ENCODE data around the gene PDE4D.

PDE4D gene

GRCh38 chr5:59746241-59746765 is 147.2 kb downstream of the PDE4D start:
- in situ Hi-C loops (cut with HindIII; ENCODE audit: low sequenced_read_pairs) = no loop called here

- in situ Hi-C loops (cut with HindIII; ENCODE audit: low sequenced_read_pairs) = no loop called here
These were observed 148.1 kb downstream of the PDE4D start for GRCh38 chr5:59745415-59745863.

- in situ Hi-C loops (cut with HindIII; ENCODE audit: low sequenced_read_pairs) = no loop called here
These were observed 149.0 kb downstream of the PDE4D start for GRCh38 chr5:59744531-59744992.

GRCh38 chr5:59741599-59741998 is 151.9 kb downstream of the PDE4D start:
- in situ Hi-C loops (cut with HindIII; ENCODE audit: low sequenced_read_pairs) = no loop called here

- in situ Hi-C loops (cut with HindIII; ENCODE audit: low sequenced_read_pairs) = no loop called here
These were observed 155.5 kb downstream of the PDE4D start for GRCh38 chr5:59738024-59738423.

- in situ Hi-C loops (cut with HindIII; ENCODE audit: low sequenced_read_pairs) = no loop called here
These were observed 160.7 kb downstream of the PDE4D start for GRCh38 chr5:59732806-59733205.

GRCh38 chr5:59732301-59732700 is 161.2 kb downstream of the PDE4D start:
- in situ Hi-C loops (cut with HindIII; ENCODE audit: low sequenced_read_pairs) = no loop called here

GRCh38 chr5:59731809-59732208 is 161.7 kb downstream of the PDE4D start:
- in situ Hi-C loops (cut with HindIII; ENCODE audit: low sequenced_read_pairs) = no loop called here

- in situ Hi-C loops (cut with HindIII; ENCODE audit: low sequenced_read_pairs) = no loop called here
These were observed 163.7 kb downstream of the PDE4D start for GRCh38 chr5:59729820-59730219.

- in situ Hi-C loops (cut with HindIII; ENCODE audit: low sequenced_read_pairs) = no loop called here
These were observed 164.2 kb downstream of the PDE4D start for GRCh38 chr5:59729357-59729756.

- in situ Hi-C loops (cut with HindIII; ENCODE audit: low sequenced_read_pairs) = no loop called here
These were observed 165.2 kb downstream of the PDE4D start for GRCh38 chr5:59728356-59728755.

- in situ Hi-C loops (cut with HindIII; ENCODE audit: low sequenced_read_pairs) = no loop called here
These were observed 166.3 kb downstream of the PDE4D start for GRCh38 chr5:59727186-59727585.

GRCh38 chr5:59725392-59725767 is 168.1 kb downstream of the PDE4D start:
- in situ Hi-C loops (cut with HindIII; ENCODE audit: low sequenced_read_pairs) = no loop called here

- in situ Hi-C loops (cut with HindIII; ENCODE audit: low sequenced_read_pairs) = no loop called here
These were observed 168.8 kb downstream of the PDE4D start for GRCh38 chr5:59724482-59725391.

- in situ Hi-C loops (cut with HindIII; ENCODE audit: low sequenced_read_pairs) = no loop called here
These were observed 170.7 kb downstream of the PDE4D start for GRCh38 chr5:59722874-59723273.

GRCh38 chr5:59721741-59722140 is 171.8 kb downstream of the PDE4D start:
- in situ Hi-C loops (cut with HindIII; ENCODE audit: low sequenced_read_pairs) = no loop called here

GRCh38 chr5:59720063-59720462 is 173.5 kb downstream of the PDE4D start:
- in situ Hi-C loops (cut with HindIII; ENCODE audit: low sequenced_read_pairs) = no loop called here

GRCh38 chr5:59716966-59717500 is 176.5 kb downstream of the PDE4D start:
- in situ Hi-C loops (cut with HindIII; ENCODE audit: low sequenced_read_pairs) = no loop called here

GRCh38 chr5:59716029-59716428 is 177.5 kb downstream of the PDE4D start:
- in situ Hi-C loops (cut with HindIII; ENCODE audit: low sequenced_read_pairs) = no loop called here

GRCh38 chr5:59715228-59715627 is 178.3 kb downstream of the PDE4D start:
- in situ Hi-C loops (cut with HindIII; ENCODE audit: low sequenced_read_pairs) = no loop called here

GRCh38 chr5:59713498-59713844 is 180.1 kb downstream of the PDE4D start:
- in situ Hi-C loops (cut with HindIII; ENCODE audit: low sequenced_read_pairs) = no loop called here

GRCh38 chr5:59712836-59713497 is 180.6 kb downstream of the PDE4D start:
- in situ Hi-C loops (cut with HindIII; ENCODE audit: low sequenced_read_pairs) = no loop called here
